Adrenal gland (tissue), 12 donors: Measurements from ENCODE around the gene SPTB. TPM values are rescaled to one million over a fixed set of nuclear protein-coding genes. Genes with fewer than 3 reads are reported as not detected.

Experiments
- DNase-seq, 7 donors: peaks; one replicate each; pipeline ENCODE4 v3.0.0-alpha.2; 2019 to 2020
- H3K27ac ChIP-seq, 5 donors: fragments of 200-600 bp; sonication (generic) in 4 of 5; 1 replicate in 3 of 5; 2 replicates in 2 of 5; pipeline versions ENCODE4 v1.5.1 to v1.8.0; 2016 to 2020; ENCODE audit warnings: mild to moderate bottlenecking in 1 of 5
- H3K27me3 ChIP-seq: fragments of 200-600 bp; 2 replicates; pipeline ENCODE4 v1.8.0; 2021
- H3K36me3 ChIP-seq, 2 donors: fragments of 200-600 bp; replicated peaks in 1 of 2; 1 replicate in 1 of 2; 2 replicates in 1 of 2; pipeline versions ENCODE4 v1.5.1 to v1.8.0; 2018 to 2022
- H3K4me1 ChIP-seq, 2 donors: fragments of 200-600 bp; replicated peaks in 1 of 2; 1 replicate in 1 of 2; 2 replicates in 1 of 2; pipeline versions ENCODE4 v1.5.1 to v1.8.0; 2018 to 2021
- H3K4me3 ChIP-seq, 4 donors: fragments of 200-600 bp; sonication (generic) in 3 of 4; one replicate each; pipeline ENCODE4 v1.5.1; 2016 to 2018
- H3K9me3 ChIP-seq, 3 donors: fragments of 200-600 bp; sonication (generic) in 1 of 3; replicated peaks in 1 of 3; 1 replicate in 2 of 3; 2 replicates in 1 of 3; pipeline versions ENCODE4 v1.5.1 to v1.8.0; 2016 to 2021
- CTCF ChIP-seq, 6 experiments: fragments of 450-650 bp in 4 of 6; fragments of 200-600 bp in 2 of 6; sonication (generic) in 1 of 6; IDR thresholded peaks; 1 replicate in 5 of 6; 2 replicates in 1 of 6; pipeline versions ENCODE4 v1.5.1 to v1.8.0; 2016 to 2021; ENCODE audit warnings: antibody characterized with exemption in 6 of 6, mild to moderate bottlenecking in 2 of 6, moderate library complexity in 1 of 6
- POLR2A ChIP-seq, 2 donors: fragments of 450-650 bp; IDR thresholded peaks; one replicate each; pipeline ENCODE4 v1.6.1; 2017; ENCODE audit warnings: antibody characterized with exemption in 2 of 2, mild to moderate bottlenecking in 2 of 2, moderate library complexity in 1 of 2
- WGBS, 4 donors: extraction: QIAGEN DNeasy Blood & Tissue Kit in 2 of 4; methylation state at CpG; one replicate each; pipeline versions ENCODE4 v1.1.5 to v1.1.7; 2013 to 2017; 5-methylcytosine and 5-hydroxymethylcytosine counted together
- intact Hi-C, 2 donors: fragments of 100-400 bp; cut with DNase I; formaldehyde crosslinking; loops; one replicate each; pipeline versions ENCODE4 v1.14.1 to v1.15.0; 2022 to 2023
- polyA plus RNA-seq, 3 donors: library from polyadenylated mRNA; stranded (reverse); fragments of 200-250 nt in 2 of 3; fragments of 350-450 nt in 1 of 3; fragmentation: Illumina TruSeq in 1 of 3; extraction: RNeasy Lipid Tissue Mini Kit (QIAGEN cat#74804) in 1 of 3; gene quantifications; one replicate each; pipeline ENCODE4 v1.2.3, GENCODE V29; 2013 to 2014
- total RNA-seq, 9 donors: library from RNA; depleted of rRNA in 4 of 9; stranded (reverse); fragments of >200 nt in 4 of 9; fragments of 120-200 nt in 1 of 9; fragmentation: NEBNext Ultra II Directional in 1 of 9; extraction: Animal tissue kit (Norgen Biotek cat#: 25700) in 1 of 9; gene quantifications; one replicate each; pipeline versions ENCODE4 v1.1.0 to v1.2.4, GENCODE V29; 2013 to 2023
- donor health status: healthy with polysubstance abuse.
- donor health status: Bipolar disorder and iron deficiency.
- donor health status: DM: yes; HTN: yes; CAD: no.
- donor health status: DM: no; HTN: no; CAD: no.
- donor health status: DM: no; HTN: no; CAD: no.
- donor health status: DM: yes; HTN: yes; CAD: no.

The SPTB gene
- total and polyA plus RNA-seq, 12 donors = 0.18 to 14.5 (median 1.2) TPM

- DNase-seq = peak in 1 of 7 donors; percentile 29
- no peaks in the 10 kb centered on the region for H3K4me1 ChIP-seq
- WGBS, 4 donors = 73 to 90% (median 83%) methylated on average over 3 to 4 of the region's 4 CpGs
- TF ChIP-seq POLR2A (IDR thresholded peaks at IDR 0.05) = no peak
- no peak for TF ChIP-seq CTCF (IDR thresholded peaks at IDR 0.05)
- H3K9me3 ChIP-seq = no peaks in the 10 kb centered on the region
- H3K36me3 ChIP-seq = no peaks in the 10 kb centered on the region
- no peak overlapping the region for H3K27ac ChIP-seq
- H3K27me3 ChIP-seq = no peaks in the 10 kb centered on the region
- intact Hi-C loops = no loop called here
- no peak overlapping the region for H3K4me3 ChIP-seq
Measured at GRCh38 chr14:64792231-64792630, 87.5 kb downstream of the SPTB start.

DNA sequence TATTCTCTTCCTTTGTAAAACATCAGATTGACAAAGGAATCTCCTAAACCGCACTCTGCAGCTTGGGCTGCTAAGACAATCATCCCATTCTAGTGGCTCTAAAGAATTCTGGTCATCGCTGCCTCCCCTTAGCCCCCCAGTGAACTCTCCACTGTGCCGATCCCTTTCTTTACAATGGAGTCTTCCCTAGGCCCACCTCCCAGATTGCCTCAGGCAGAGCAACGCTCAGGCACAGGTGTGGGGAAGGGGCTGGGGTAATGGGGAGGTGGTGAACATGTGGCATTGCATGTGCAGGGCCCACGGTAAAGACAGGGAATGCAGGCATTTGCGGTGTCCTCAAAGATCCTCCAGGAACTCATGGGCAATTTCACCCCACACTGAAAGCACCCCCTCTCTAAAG lies 89.2 kb downstream of the SPTB start:
- no peak overlapping the region for H3K27ac ChIP-seq
- H3K4me1 ChIP-seq = no peaks in the 10 kb centered on the region
- WGBS, 4 donors = 87 to 90% (median 88%) methylated on average over 6 of the region's 6 CpGs
- no peaks in the 10 kb centered on the region for H3K9me3 ChIP-seq
- no peaks in the 10 kb centered on the region for H3K27me3 ChIP-seq
- intact Hi-C loops = no loop called here
- no peaks in the 10 kb centered on the region for H3K36me3 ChIP-seq
- no peak for DNase-seq
- TF ChIP-seq CTCF (IDR thresholded peaks at IDR 0.05) = no peak
- no peak for TF ChIP-seq POLR2A (IDR thresholded peaks at IDR 0.05)
- no peak overlapping the region for H3K4me3 ChIP-seq

GRCh38 chr14:64789696-64790095 lies 90.0 kb downstream of the SPTB start:
- no peak overlapping the region for H3K4me3 ChIP-seq
- H3K9me3 ChIP-seq = no peaks in the 10 kb centered on the region
- DNase-seq = no peak
- H3K27me3 ChIP-seq = no peaks in the 10 kb centered on the region
- no peak for TF ChIP-seq CTCF (IDR thresholded peaks at IDR 0.05)
- no peak for TF ChIP-seq POLR2A (IDR thresholded peaks at IDR 0.05)
- no peaks in the 10 kb centered on the region for H3K4me1 ChIP-seq
- no peaks in the 10 kb centered on the region for H3K36me3 ChIP-seq
- WGBS, 4 donors = 70 to 81% (median 80%) methylated on average over 5 of the region's 5 CpGs
- H3K27ac ChIP-seq = no peak overlapping the region
- intact Hi-C loops = no loop called here

DNA sequence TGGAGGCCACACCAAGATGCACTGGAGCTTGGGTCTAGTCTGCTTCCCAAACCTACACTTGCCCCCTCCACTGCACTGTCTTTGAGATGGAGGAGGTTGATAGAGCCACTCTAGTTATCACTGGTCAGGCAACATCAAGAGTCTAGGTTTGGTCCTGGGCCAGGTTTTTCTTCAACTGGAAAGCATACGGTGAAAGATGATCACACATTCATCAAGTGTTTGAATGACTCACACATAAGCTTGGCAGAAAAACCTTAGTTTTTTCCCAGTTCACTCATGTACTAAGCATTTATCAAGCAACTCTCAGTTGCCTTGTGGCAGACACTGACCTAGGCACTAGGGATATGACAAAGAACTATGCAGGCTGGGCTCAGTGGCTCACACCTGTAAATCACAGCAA lies 91.0 kb downstream of the SPTB start:
- WGBS, 4 donors = 16 to 20% (median 20%) methylated on average over 1 of the region's 1 CpG
- H3K4me1 ChIP-seq = no peaks in the 10 kb centered on the region
- TF ChIP-seq CTCF (IDR thresholded peaks at IDR 0.05) (no peak), POLR2A (IDR thresholded peaks at IDR 0.05) (no peak)
- no peaks in the 10 kb centered on the region for H3K36me3 ChIP-seq
- peak in 6 of 7 donors; percentile 40 to 74 (median 64) for DNase-seq
- no peaks in the 10 kb centered on the region for H3K27me3 ChIP-seq
- H3K4me3 ChIP-seq = no peak overlapping the region
- intact Hi-C loops = no loop called here
- no peaks in the 10 kb centered on the region for H3K9me3 ChIP-seq
- no peak overlapping the region for H3K27ac ChIP-seq
